Sigmoid colon (tissue), 4 donors: ENCODE measurements around the gene F8.

ENCODE experiments used
- CTCF ChIP-seq, 4 experiments: fragments of 450-650 bp in 3 of 4; fragments of 200-600 bp in 1 of 4; IDR thresholded peaks; one replicate each; pipeline ENCODE4 v1.5.1; 2016 to 2019; ENCODE audit warnings: antibody characterized with exemption in 4 of 4, mild to moderate bottlenecking in 3 of 4, moderate library complexity in 2 of 4
- EP300 ChIP-seq, 4 donors: sonication (generic); formaldehyde crosslinking; IDR thresholded peaks; one replicate each; pipeline ENCODE4 v1.6.1; 2017; ENCODE audit warnings: antibody characterized with exemption in 4 of 4

GRCh38 chrX:154805696-154806091, 216.8 kb downstream of the F8 start:
- TF ChIP-seq EP300 (IDR thresholded peaks at IDR 0.05) (no peak), CTCF (IDR thresholded peaks at IDR 0.05) (no peak)
